GM18520 (cell line): ENCODE data around the gene LSM14B.
"Not testable (repeated sequence)": the region's sequence is repeated elsewhere in the genome, so short reads cannot be mapped to it uniquely, and the experiment has no call there.

Experiments
- ATAC-seq: cut with Tn5 transposase; IDR thresholded peaks from one replicate; pipeline ENCODE4 v1.9.1; 2021; ENCODE audit not compliant: unreplicated experiment

The LSM14B gene

GRCh38 chr20:62112368-62112767 lies 9.9 kb upstream of the LSM14B start:
- ATAC-seq: no peak

- no peak for ATAC-seq
Measured at GRCh38 chr20:62114894-62115293, 7.4 kb upstream of the LSM14B start.

- not testable (repeated sequence) for ATAC-seq
Measured at GRCh38 chr20:62115800-62116407, 6.4 kb upstream of the LSM14B start.

- ATAC-seq: no peak
Measured at GRCh38 chr20:62116558-62117361, 5.5 kb upstream of the LSM14B start.

- no peak for ATAC-seq
Measured at GRCh38 chr20:62117362-62117646, 5.0 kb upstream of the LSM14B start.

GRCh38 chr20:62117658-62118057 lies 4.6 kb upstream of the LSM14B start:
- ATAC-seq: no peak

GRCh38 chr20:62118113-62119043 lies 3.9 kb upstream of the LSM14B start:
- no peak for ATAC-seq

- no peak for ATAC-seq
Measured at GRCh38 chr20:62119115-62119514, 3.2 kb upstream of the LSM14B start.

- ATAC-seq: no peak
Measured at GRCh38 chr20:62119591-62120364, 2.5 kb upstream of the LSM14B start.

GRCh38 chr20:62120365-62120762 lies 1.9 kb upstream of the LSM14B start:
- ATAC-seq: no peak

GRCh38 chr20:62120990-62121775 lies 1.1 kb upstream of the LSM14B start:
- ATAC-seq: peak; percentile 2

- ATAC-seq: no peak
Measured at GRCh38 chr20:62122654-62123449, 577 bp downstream of the LSM14B start.

- no peak for ATAC-seq
Measured at GRCh38 chr20:62123450-62124118, 1.3 kb downstream of the LSM14B start.

GRCh38 chr20:62126141-62126540 lies 3.9 kb downstream of the LSM14B start:
- no peak for ATAC-seq

- ATAC-seq: no peak
Measured at GRCh38 chr20:62127799-62128198, 5.5 kb downstream of the LSM14B start.

- ATAC-seq: no peak
Measured at GRCh38 chr20:62128502-62128901, 6.2 kb downstream of the LSM14B start.

GRCh38 chr20:62129731-62130531 lies 7.7 kb downstream of the LSM14B start:
- ATAC-seq: no peak
